Erythroblast (primary cell): ENCODE results near the gene MYLK.

ENCODE experiments used
- GATA1 ChIP-seq: IDR thresholded peaks from 2 replicates; pipeline ENCODE4 v1.6.1; 2011; ENCODE audit warnings: low read depth, mild to moderate bottlenecking, control low read depth, low read length, moderate library complexity
- POLR2A ChIP-seq: IDR thresholded peaks from 2 replicates; pipeline ENCODE4 v1.6.1; 2011; ENCODE audit warnings: mild to moderate bottlenecking, low read length

DNA sequence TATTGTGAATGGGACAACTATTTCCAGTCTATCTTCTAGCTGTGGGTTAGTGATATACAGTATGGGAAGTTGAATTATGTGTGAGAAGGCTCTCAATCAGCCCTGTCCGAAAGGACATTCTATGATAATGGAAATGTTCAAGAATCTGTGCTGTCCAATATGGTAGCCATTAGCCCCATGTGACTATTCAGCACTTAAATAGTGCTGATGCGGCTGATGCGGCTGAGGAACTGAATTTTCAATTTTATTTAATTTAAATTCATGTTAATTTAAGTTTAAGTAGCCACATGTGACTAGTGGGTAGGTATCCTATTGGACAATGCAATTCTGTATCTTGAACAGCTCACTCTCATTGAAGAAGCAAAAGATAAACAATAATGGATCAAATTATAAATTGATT is 98.5 kb downstream of the MYLK start:
- TF ChIP-seq POLR2A (no peak), GATA1 (no peak)
